Smooth muscle cell of the umbilical artery (primary cell): ENCODE measurements around the gene TUBGCP4. TPM values are rescaled to one million over a fixed set of nuclear protein-coding genes. Genes with fewer than 3 reads are reported as not detected.

Source experiments
- total RNA-seq: library from RNA; depleted of rRNA; stranded (reverse); fragments of >200 nt; gene quantifications from 2 replicates; pipeline ENCODE4 v1.2.3, GENCODE V29; 2014

TUBGCP4 gene
- 9.8 and 14.2 TPM in 2 replicates for total RNA-seq

GRCh38 chr15:43370975-43371974 lies at the start of gene TUBGCP4, which contains the start of gene ZSCAN29:
TSS of gene TUBGCP4 (plus strand) at chr15:43371101. CDS start at chr15:43371355, 254 bp downstream.
TSS of gene ZSCAN29 (minus strand) at chr15:43371043. CDS start at chr15:43369913, 1,130 bp downstream.

GRCh38 chr15:43329960-43330779 lies 40.7 kb upstream of the TUBGCP4 start, which contains the start of gene LCMT2:
TSS of gene LCMT2 (minus strand) at chr15:43330573. CDS start at chr15:43330489, 84 bp downstream.

Other genes with a start within 250 kb of the TUBGCP4 start
- 9.8 and 12.0 TPM in 2 replicates for gene TMEM62, start 237.5 kb upstream of the TUBGCP4 start, total RNA-seq
- gene CCNDBP1, start 185.7 kb upstream of the TUBGCP4 start, total RNA-seq: 55.8 and 82.6 TPM in 2 replicates
- not detected in 2 replicates for gene EPB42, start 150.1 kb upstream of the TUBGCP4 start, total RNA-seq
- gene TGM5, start 104.2 kb upstream of the TUBGCP4 start, total RNA-seq: not detected in 2 replicates
- not detected in 2 replicates for gene TGM7, start 68.8 kb upstream of the TUBGCP4 start, total RNA-seq
- gene LCMT2, start 40.5 kb upstream of the TUBGCP4 start, total RNA-seq: 7.0 and 7.4 TPM in 2 replicates
- gene ZSCAN29, start 58 bp upstream of the TUBGCP4 start, total RNA-seq: 18.1 and 22.4 TPM in 2 replicates
- gene TP53BP1, start 122.1 kb downstream of the TUBGCP4 start, total RNA-seq: 106 and 141 TPM in 2 replicates
- gene MAP1A, start 146.5 kb downstream of the TUBGCP4 start, total RNA-seq: 60.0 and 132 TPM in 2 replicates
- gene PPIP5K1, start 219.1 kb downstream of the TUBGCP4 start, total RNA-seq: 20.8 and 81.9 TPM in 2 replicates
- not detected in 2 replicates for gene CKMT1B, start 222.9 kb downstream of the TUBGCP4 start, total RNA-seq
- gene STRC, start 247.7 kb downstream of the TUBGCP4 start, total RNA-seq: 0.09 and 0.30 TPM in 2 replicates